Right ventricle myocardium superior (tissue), 1 donor: ENCODE data around the gene NUDT16L1. TPM values are rescaled to one million over a fixed set of nuclear protein-coding genes. Genes with fewer than 3 reads are reported as not detected.
"Not testable (repeated sequence)": the region's sequence is repeated elsewhere in the genome, so short reads cannot be mapped to it uniquely, and the experiment has no call there.

Experiments used
- ATAC-seq: fragments of 200-7000 bp; cut with Tn5 transposase; one replicate; pipeline ENCODE4 v1.9.1; 2020; ENCODE audit warnings: mild to moderate bottlenecking; ENCODE audit not compliant: poor library complexity
- DNase-seq: peaks from one replicate; pipeline ENCODE4 v3.0.0-alpha.2; 2020
- intact Hi-C: fragments of 100-400 bp; cut with DNase I; formaldehyde crosslinking; loops from one replicate; pipeline ENCODE4 v1.11.2; 2022
- long read RNA-seq: library from polyadenylated mRNA; unstranded; transcript quantifications from one replicate; pipeline ENCODE4 v2.0.0, GENCODE V29; 2021
- total RNA-seq: library from RNA; stranded (reverse); fragmentation: NEBNext Ultra II Directional; extraction: Animal tissue kit (Norgen Biotek cat#: 25700); gene quantifications from one replicate; pipeline ENCODE4 v1.2.1, GENCODE V29; 2021
- donor health status: DM: no; HTN: yes; CAD: no; lungs with severe emphysema.

Gene NUDT16L1
- total RNA-seq, result 52.8 TPM
- long read RNA-seq, transcript NUDT16L1-201 (3 exons, 1,349 nt), result major isoform, 145 of 157 reads
- long read RNA-seq, transcript NUDT16L1-204 (3 exons, 1,406 nt), result minor isoform, 6 of 157 reads
- long read RNA-seq, partial matches to known transcripts, result 3 of 157 reads
- long read RNA-seq, other reads (novel, unspliced or antisense), result 2 of 157 reads

- intact Hi-C loops, result no loop called here
- peak; percentile 92 for ATAC-seq
- peak; percentile 98 for DNase-seq
These were observed at the start of gene NUDT16L1 for GRCh38 chr16:4693296-4693955. TSS of gene NUDT16L1 (plus strand) at chr16:4693562. CDS start at chr16:4693727, 165 bp downstream.

- DNase-seq, result no peak
- no peak for ATAC-seq
- intact Hi-C loops, result no loop called here
These were observed 46.4 kb upstream of the NUDT16L1 start for GRCh38 chr16:4646773-4647643.

DNA sequence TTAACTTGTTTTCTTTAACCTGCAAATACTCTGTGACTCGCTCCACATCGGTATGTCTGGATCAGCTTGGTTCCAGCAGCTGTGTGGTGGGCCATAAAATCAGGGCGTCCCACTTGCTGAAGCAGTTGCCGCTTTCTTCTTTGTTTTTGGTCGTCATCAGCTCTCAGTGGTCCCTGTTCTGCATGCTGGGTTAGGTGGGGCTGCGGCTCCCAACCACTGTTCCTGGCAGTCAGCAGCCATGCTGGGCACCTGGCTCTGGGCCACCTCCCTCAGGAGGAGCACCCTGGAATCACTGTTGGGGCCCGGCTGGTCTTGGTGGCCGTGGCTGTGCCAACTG, 45.8 kb upstream of the NUDT16L1 start:
- ATAC-seq, result no peak
- intact Hi-C loops, result no loop called here
- DNase-seq, result no peak

DNA sequence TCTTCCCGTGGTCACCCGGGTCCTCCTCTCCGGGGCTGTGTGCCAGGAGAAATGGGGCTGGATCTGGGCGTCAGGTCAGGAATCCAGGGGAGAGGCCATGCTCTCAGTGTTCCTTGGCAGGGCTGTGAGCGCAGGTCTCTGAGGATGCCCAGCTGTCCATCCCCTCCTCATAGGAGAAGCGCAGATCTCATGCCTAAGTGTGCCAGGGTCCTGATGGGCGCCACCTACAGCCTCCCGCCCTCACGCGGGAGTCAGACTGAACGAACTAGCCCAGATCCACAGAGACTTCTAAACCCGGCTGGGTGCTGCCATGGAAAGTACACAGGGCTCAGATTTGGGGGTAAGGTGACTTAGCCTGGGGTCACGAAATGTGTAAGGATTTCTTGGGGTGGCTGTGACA, 44.4 kb upstream of the NUDT16L1 start:
- ATAC-seq, result peak; percentile 26
- intact Hi-C loops, result no loop called here
- DNase-seq, result no peak

DNA sequence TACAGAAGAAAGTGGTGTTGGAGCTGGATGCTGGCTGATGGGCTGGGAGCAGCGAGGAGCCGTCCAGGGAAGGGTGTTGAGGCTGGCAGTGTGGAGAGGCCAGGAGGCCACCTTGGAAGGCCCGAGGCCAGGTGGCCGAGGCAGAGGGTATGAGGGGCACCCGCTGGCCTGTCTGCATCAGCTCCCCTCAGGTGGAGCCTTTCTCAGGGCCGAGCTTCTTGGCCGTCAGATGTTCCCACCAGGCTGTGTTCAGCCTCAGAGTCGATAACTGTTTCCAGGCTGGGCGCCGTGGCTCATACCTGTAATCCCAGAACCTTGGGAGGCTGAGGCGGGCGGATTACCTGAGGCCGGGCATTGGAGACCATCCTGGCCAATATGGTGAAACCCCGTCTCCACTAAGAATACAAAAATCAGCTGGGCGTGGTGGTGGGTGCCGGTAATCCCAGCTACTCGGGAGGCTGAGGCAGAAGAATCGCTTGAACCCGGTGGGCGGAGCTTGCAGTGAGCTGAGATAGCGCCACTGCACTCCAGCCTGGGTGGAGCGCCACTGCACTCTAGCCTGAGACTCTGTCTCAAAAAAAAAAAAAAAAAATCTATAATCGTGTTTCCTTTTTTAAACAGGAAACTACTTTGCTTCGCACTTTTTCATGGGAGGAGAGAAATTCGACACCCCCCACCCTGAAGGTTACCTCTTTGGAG, 43.5 kb upstream of the NUDT16L1 start:
- ATAC-seq (no peak), DNase-seq (no peak)
- intact Hi-C loops, result no loop called here

DNA sequence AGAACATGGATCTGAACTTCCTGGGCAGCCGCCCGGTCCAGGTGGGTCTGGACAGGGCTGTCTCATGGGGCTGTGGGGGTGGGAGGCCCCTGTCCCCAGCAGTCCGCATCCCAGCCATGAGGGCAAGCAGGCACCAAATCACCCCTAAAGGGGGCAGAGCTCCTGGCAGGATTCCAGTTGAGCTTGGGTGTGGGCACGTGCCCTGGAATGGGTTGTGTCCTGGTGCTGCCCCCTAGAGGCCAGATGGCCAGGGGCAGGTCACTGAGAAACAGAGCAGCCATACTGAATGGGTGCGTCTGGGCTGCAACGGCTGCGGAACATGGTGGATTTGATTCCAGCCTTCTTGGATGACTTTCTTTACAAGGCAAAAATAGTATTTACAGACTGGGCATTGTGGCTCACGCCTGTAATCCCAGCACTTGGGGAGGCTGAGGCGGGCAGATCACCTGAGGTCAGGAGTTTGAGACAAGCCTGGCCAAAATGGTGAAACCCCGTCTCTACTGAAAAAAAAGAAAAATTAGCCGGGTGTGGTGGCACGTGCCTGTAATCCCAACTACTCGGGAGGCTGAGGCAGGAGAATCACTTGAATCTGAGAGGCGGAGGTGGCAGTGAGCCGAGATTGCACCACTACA, 42.8 kb upstream of the NUDT16L1 start:
- DNase-seq (peak; percentile 75), ATAC-seq (peak; percentile 43)
- intact Hi-C loops, result not testable (repeated sequence)

DNA sequence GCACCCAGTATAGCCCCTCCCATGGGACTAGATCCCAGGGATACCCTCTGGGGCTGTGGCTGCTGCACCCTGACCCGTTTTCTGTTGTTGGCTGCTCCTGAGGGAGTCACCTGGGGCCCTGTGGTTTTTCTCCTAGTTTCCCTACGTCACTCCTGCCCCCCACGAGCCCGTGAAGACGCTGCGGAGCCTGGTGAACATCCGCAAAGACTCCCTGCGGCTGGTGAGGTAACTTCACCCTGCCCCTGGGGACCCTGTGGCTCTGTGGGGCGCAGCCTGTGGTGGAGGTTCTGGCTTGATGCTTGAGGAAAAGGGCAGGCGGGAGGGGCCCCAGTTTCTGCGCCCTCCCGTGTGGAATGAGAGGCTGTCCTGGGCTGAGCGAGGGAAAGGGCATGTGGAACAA, 41.5 kb upstream of the NUDT16L1 start:
- no peak for DNase-seq
- ATAC-seq, result no peak
- intact Hi-C loops, result no loop called here

DNA sequence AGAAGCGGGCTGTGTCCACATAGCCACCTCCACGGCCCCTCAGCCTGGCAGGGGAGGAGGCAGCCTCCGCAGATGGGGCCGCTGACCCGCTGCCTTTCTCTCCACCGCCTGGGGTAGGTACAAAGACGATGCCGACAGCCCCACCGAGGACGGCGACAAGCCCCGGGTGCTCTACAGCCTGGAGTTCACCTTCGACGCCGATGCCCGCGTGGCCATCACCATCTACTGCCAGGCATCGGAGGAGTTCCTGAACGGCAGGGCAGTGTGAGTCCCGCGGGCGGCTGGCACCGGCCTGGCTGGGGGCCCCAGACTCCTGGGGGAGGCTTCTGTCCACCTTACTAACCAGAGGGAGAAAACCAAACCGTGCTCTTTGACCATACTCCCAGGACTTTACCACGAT, 40.8 kb upstream of the NUDT16L1 start:
- ATAC-seq (no peak), DNase-seq (no peak)
- intact Hi-C loops, result no loop called here

DNA sequence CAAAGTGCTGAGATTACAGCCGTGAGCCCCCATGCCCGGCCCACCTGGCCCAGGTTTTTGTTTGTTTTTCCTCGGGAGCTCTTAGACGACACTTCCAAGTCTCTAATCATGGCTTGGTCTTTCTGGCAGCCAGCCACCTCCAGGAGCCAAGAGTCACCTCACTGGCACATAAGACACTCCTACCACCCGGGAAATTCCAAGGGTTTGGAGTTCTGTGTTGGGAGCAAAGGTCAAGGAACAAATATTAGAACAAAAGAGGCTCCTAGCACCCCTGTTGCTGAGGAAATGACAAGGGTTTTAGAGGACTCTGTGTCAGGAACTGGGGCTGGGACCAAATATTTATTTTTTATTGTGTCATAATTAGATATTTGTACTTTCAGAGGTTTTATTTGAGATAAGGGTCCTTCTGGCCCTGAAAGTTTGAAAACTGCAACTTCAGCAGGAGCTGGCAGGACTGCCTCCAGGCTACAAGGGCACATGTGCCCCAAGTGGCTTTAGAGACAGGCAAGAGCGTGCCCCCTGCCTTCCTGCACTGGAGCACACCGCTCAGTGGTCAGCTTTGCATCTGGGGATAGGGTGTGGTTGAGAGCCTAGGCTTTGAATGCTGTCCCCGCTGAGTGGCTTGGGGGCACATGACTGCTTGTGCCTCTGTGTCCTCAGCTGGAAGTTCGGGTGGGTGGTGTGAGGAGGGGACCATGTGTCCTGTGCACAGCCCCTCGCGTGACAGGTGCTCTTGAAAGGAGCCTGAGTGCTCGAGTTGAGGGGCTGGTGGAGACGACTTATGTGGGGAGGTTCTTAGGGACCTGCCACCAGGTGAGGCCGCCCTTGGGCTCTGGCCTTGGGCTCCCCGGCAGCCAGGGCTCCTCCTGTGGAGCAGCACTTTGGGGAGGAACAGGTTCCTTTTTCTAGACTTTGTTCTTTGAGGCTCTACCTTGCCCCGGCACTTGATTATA, 39.1 kb upstream of the NUDT16L1 start:
- intact Hi-C loops, result no loop called here
- ATAC-seq, result peak; percentile 16
- DNase-seq, result no peak

DNA sequence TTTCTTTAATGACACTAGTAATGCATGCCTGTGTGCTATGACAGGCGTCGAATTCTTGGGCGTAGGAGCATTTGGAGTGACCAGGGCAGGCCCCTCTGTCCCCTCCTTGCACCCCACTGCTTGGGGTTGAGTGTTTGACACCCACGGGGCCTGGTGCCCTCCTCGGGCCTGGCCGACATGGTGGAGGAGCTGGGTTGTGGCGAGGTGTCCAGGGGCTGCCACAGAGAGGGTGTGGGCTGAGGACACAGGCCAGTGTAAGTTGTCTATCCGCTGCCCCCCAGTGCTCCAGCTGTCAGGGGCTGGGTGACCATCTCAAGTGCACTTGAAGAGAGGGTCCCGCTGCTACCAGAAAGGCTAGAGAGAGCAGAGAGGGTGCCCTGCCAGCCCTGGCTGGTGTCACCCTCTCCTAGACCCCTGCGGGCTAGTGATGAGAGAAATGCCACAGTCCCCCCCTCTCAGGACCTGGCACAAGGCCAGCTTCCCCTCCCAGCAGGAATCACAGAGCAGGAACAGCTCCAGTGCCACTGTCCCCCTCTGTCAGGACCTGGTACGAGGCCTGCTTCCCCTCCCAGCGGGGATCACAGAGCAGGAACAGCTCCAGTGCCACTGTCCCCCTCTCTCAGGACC, 38.3 kb upstream of the NUDT16L1 start:
- no peak for DNase-seq
- no peak for ATAC-seq

DNA sequence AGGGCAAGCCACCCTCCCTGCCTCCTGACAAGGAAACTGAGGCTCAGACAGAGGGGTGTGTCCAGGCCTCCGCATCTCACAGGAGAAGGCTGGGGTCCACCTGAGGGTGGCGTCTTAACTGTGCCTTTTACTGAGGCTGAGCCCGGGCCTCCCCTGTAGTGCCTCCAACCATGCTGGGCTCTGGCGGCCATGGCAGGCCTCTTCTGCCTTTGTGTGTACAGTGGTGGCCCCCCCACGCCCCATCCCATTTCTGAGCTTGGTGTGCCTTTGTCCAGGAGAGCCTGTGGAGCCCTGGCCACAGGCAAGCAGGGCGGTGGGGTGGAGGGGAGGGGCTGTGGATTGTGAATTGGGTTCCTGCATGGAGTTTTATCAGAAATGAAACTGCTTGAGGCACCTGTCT, 37.6 kb upstream of the NUDT16L1 start:
- intact Hi-C loops, result no loop called here
- DNase-seq, result no peak
- ATAC-seq, result no peak

More for the DNA sequence above, 38.3 kb upstream of the NUDT16L1 start:
- intact Hi-C loops, result no loop called here

GRCh38 chr16:4656221-4656620, 37.1 kb upstream of the NUDT16L1 start:
- ATAC-seq (no peak), DNase-seq (no peak)
- intact Hi-C loops, result no loop called here

DNA sequence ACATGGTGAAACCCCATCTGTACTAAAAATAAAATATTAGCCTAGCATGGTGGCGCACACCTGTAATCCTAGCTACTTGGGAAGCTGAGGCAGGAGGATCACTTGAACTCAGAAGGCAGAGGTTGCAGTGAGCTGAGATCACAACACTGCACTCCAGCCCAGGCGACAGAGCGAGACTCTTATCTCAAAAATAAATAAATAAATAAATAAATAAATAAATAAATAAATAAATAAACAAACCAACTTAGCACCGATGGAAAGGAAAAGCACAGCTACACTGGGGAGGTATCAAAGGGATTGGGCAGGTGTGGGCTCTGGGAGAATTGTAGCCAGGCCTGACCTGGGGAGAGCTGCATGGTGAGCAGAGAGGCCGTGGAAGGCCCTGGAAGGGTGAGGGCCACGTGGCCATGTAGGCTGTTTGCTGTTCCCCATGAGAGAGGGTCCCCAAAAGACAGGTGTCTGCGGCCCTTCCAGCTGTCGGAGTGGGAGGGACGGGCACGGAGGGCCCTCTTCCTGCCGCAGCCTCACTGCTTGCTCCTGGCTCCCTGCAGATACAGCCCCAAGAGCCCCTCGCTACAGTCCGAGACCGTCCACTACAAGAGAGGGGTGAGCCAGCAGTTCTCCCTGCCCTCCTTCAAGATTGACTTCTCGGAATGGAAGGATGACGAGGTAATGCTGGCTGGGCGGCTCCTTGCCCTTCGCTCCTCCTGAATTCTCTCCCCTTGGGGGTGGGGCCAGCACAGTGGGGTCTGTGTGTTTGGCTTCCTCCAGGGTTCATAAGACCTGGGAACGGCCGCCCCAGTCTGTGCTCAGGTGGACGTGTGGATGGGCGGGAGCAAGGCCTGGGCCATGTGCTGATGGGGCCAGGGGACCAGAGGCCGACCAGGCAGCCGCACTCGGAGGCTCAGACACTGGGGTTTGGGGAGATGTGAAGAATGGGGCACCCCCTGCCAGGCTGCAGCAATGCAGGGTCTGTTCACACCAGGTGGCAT, 36.4 kb upstream of the NUDT16L1 start:
- DNase-seq (no peak), ATAC-seq (no peak)
- intact Hi-C loops, result no loop called here

DNA sequence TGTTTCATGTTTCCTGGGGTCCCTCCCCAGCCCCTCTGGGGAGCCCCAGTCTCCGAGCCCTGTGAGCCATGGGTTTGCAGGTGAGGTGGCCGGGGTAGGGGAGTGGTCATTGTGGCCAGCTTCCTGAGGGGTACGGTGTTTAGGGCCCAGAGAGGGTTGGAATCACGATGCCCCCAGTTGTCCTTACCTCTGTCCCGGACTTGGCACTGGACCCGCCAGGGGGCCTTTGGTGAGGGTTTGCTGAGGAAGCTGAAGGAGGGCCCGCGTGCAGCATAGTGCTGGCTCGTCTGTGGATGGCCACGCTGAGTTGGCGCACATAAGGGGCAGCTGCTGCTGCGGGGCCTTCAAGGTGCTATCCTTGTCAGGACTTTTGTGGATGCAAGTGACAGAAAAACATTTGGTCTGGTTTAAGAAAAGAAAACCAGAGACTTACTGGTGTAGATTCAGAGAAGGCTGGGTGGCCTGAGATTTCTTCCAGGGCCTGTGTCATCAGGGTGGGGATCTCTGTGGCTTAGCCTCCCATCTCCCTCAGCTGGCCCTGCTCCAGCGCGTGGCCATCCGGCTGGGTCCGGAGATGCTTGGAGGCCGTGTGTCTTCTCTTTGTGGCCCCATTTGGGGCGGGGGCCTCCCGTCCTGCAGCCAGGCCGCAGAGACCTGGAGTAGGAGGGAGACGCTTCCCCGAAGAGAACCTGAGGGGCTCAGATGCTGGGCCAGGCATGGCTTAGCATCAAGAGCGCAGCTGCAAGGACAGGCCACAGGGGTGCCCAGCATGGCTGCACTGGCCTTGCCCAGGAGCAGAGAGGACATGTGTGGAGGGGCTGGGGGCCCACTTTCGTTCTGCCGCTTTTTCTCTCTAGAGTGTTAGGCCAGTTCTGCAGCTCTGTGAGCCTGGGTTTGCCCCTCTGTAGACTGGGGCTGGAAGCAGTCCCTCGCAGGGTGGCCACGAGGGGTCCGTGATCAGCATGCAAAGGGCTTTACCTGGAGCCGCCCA, 33.7 kb upstream of the NUDT16L1 start:
- no peak for DNase-seq
- intact Hi-C loops, result no loop called here
- no peak for ATAC-seq

GRCh38 chr16:4660454-4661007, 32.8 kb upstream of the NUDT16L1 start:
- peak; percentile 70 for DNase-seq
- intact Hi-C loops, result no loop called here
- peak; percentile 13 for ATAC-seq
